Pons (tissue), 1 donor: ENCODE data around the gene SLC2A9.

Source experiments
- DNase-seq: peaks from one replicate; pipeline ENCODE4 v3.0.0-alpha.2; 2016; ENCODE audit warnings: low spot score

The SLC2A9 gene

DNA sequence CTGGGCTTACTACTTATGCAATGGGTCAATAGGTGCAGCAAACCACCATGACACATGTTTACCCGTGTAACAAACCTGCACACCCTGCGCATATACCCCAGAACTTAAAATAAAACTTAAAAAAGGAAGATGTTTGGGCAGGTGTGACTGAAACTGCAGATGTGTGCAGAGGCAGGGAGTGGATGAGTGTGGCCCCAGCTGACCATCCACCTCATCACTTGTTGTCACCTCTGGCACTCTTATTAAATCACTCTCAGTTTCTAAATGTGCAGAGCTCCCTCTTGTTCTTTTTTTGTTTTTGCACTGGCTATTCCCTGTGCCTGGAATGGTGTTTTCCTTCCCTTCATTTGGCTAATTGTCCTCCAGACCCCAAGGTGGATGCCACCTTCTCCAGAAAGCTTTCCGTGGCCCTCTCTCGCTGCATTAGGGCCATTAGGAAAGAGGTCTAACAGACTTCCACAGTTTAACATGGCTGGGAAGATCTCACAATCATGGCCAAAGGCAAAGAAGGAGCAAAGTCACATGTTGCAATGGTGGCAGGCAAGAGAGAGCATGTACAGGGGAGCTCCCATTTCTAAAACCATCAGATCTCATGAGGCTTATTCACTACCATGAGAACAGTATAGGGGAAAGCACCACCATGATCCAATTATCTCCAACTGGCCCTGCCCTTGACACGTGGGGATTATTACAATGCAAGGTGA is 58.5 kb downstream of the SLC2A9 start:
- DNase-seq = no peak

DNA sequence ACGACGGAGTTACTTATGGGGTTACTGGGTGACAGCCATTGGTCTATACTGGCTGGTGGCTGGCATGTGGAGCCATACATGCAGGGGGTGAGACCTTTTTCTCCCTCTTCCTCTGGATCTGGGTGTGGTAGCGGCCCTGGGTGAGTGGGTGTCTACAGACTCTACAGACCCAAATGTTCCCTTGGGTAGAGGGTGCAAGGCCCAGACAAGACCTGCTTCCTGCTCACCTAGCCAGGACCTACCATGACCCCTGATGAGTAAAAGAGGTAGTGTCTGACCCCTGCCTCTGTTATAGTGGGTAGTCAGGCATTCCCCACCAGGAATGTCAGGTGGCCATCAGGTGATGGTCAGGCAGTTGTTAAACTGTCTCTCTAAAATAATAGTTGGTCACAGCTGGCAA is 66.8 kb downstream of the SLC2A9 start:
- no peak for DNase-seq

DNA sequence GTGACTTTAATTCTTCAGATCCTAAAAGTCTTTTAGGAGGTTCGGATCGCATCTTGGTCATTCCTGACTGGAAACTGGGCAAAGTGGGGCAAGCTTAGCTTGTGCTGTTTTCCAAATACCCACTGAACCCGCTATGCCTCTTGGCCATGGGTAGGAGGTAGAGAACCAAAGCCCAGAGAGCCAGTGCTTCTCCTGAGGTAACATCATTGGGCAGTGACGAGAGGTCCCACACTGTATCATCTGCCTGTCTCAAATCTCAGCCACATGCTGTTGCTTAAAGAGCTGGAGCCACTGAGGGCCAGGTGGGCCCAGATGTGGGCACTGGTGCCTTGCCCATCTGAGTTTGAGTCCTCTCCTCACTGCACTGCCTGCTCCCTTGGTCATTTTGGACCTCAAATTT is 68.2 kb downstream of the SLC2A9 start:
- DNase-seq = no peak

DNA sequence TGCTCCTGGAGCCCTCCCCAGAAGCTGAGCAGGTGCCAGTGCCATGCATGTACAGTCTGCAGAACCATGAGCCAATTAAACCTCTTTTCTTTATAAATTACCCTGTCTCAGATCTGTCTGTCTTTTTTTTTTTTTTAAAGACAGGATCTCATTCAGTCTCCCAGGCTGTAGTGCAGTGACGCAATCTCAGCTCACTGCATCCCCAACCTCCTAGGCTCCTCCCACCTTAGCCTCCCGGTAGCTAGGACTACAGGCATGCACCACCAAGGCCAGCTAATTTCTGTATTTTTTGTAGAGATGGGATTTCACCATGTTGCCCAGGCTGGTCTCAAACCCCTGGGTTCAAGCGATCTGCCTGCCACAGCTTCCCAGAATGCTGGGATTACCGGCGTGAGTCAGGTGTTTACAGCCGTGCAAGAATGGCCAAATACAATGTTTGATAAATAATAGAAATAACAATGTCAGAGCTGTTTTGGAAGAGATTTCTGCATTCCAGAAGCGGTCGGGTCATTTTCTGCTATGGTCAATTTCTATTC is 68.8 kb downstream of the SLC2A9 start:
- DNase-seq = no peak

DNA sequence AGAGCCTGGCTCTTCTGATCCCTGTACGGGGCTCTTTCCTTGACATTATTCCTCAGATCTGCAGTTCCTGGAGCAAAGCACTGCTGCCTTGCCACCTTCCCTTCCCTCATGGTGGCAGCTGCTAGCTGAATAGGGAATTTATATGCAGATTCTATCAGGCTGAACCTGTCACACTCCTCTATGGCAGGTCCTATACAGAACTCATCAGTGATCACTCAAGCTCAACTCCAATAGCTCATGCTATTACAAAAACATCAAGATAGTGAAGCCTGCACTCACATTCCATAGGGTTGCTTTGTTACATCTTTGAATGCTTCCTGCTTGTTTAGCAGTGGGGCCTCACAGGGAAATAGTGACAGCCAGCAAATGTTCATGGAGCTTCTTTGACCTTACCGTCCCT is 71.7 kb downstream of the SLC2A9 start:
- DNase-seq = no peak

DNA sequence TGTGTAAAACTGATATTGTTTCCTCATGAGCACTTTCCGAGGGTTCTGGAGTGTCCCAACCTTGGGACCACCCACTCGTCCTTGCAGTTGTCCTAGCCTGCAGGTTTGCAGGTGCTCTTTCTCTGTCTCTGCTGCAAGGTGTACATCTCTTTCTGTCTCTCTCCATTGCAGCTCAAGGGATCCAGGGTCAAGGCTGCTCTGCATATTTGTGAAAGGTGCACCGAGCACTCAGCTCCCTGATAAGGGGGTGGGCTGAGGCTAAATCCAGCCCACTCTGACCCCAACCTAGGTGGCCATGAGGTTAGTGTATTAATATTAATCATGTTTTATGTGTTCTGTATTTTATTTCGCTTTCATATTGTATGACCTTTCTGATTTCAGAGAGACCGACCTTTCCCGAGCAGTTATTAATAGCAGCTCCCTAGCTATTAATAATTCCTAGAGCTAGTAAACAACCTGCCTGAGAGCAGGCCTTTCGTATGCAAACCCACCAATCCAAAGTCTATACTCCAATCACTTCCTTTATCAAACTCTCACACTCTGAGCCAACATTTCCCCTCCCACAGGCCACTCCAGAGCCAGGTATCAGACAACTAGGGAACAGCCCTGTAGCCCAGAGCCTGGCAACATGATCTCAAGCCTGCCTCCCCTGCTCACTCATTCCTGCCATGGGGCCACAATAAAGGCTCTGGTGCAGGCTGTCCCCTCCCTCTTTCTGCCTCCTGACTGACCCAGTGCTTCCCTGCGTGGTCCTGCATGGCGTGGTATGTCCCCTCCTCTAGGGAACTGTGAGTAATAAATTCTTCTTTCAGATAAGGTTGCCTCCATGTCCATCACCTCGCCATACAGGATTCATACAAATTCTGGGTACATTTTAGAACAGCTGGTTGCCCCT is 73.9 kb downstream of the SLC2A9 start:
- DNase-seq = no peak

DNA sequence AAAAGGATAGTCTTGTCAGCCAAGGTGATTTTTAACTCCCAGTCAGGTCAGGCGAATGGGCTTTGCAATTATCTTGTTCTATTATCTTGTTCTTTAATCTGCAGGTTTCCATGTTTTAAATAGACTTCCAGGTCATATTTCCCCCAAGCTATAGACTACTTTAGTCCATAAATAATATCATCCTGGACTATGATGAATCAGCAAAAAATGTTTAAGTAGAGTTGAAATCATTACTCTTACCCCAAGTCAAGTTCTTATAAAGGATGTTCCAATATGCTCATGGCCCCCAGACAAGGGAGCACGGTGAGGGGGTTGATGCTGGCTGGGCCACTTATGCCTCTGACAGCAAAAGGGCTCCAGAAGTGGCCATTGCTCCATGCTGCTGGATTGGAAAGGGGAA is 75.1 kb downstream of the SLC2A9 start:
- DNase-seq = no peak

DNA sequence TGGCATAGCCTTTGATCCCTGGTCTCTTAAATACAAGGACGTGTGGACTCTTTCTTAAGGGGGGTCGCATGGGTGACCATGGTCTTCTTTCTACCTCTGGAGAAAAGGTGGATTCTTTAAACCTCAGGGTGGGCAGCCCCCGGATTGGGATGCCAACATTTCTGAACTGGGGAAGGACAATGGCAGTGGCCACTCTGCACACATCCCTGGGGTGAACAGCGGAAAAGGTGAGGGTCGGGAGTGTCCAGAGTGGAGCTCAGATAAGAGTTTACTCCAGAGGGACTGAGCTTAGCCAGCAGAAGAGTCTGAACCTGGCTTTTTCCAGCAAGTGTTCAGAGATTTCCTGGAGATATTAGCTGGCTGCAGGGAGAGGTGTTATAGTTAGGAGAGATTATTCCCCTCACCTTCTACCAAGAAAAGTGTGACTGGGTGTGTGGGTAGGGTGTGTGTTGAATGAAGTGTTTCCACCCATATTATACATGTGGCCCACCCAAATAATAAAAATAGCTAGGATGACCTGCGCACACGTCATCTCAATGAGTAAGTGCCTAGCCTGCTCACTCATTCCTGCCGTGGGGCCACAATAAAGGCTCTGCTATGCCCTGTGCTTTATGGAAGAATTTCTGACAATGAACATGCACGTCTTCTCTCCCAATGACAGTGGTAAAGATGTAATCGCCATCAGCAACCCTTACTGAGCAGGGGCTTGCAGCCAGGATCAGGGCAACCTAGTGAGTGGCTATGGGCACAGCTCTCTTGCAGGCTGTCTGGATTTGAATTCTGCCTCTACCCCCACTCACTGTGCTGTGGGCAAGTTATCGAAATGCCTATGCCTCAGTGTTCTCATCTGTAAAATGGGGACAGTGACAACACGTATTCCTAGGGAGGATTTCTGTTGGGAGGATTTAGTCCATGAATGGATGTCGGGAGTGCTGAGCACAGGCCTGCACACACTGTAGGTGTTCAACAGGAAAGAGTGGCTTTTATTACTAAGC is 76.6 kb downstream of the SLC2A9 start:
- DNase-seq = no peak

DNA sequence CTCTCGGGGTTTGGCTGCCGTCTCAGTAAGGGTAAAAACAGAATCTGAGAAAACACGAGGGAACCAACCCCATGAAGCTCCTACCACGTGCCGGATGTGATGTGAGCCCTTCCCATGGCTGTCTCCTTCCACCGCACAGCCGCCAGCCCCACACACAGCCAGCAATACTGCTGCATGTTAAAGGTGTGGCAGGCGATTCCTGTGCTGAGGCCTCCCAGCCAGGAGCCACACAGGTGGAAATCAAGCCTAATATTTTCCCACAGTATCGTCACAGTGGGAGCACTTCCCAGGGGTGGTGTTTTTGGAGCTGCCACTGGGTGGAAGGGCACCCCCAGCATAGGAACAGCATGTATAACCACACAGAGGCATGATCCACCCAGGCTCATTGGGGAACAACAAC is 77.5 kb downstream of the SLC2A9 start:
- no peak for DNase-seq

DNA sequence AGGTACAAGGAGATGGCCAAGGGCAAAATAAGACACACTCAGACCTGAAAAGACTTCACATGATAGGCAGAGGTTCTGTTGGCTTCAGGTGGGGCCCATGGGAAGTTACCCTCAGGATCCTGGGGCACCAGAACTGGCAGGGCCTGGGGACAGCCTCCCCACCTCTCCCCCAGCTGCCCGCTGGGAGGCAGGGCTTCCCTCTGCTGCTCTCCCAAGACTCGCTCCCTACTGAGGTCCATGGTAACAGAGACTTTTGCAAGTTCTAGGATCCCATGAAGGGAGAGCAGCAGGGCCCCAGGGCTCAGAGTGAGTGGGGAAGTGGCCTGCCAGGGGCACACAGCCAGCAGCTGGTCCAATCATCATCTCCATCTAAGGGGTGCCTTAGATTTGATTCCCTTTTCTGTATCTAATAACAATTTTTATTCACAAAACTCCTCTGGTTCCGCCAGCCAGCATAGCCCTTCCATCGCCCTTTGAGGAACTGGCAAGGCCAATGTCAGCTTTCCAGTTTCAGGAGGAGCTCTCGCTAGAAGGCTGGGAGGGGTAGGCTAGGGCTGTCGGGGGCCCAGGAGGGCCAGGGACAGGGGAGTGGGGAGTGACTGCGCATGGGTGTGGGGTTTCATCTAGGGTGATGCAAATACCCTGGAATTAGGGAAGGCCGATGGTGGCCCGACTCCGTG is 78.2 kb downstream of the SLC2A9 start:
- DNase-seq = no peak

DNA sequence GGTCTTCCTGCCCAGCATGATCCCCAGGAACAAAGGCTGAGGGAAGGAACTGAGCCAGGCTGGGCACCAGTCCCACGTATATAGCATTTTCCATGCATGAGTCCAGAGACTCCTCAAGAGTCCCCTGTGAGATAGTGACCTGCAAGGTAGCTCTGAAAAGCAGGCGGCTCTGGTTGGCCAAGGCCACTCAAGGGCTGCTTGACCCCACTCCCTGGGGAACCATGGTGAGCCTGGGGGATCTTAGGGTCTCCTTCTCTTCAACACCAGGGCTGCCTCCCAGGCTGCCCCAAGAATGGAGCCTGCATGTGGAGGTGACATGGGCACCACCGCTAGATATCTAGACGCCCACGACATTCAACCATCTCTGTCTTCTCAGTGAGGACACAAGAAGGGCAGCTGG is 79.2 kb downstream of the SLC2A9 start:
- no peak for DNase-seq

DNA sequence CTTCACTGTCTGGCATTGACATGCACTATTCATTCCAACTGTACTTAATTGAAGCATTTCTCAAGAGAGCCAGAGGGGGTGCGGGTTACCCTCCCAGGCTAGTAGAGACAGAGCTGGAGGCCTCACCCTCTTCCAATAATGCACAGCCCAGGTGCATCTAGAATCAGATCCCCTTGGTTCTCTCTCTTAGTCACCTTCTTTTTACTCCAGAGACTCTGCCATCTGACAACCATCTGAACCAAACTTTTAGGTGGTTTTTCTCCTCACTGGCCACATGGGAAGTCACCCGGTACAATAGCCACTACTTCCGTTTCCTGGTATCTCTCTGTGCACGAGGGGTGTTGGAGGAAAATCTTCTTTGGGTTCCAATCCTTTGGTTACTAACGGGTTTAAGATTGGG is 81.3 kb downstream of the SLC2A9 start:
- DNase-seq = no peak

DNA sequence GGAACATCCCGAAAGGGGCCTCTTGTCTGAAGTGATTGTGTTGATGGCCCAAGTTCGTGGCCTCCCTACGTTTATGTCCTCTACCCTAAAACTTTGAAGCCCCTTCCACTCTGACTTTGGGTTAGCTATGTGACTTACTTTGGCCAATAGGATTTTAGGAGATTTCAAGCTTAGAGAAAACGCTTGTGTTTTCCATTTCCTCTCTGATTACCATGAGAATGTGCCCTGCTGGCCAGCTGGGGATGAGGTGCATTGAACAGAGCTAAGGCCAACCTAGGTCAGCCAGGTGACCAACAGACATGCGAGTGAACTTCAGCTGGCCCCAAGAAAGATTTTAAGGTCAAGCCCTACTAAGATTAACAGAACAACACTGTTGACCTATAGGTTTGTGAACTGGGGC is 82.4 kb downstream of the SLC2A9 start:
- DNase-seq = no peak

DNA sequence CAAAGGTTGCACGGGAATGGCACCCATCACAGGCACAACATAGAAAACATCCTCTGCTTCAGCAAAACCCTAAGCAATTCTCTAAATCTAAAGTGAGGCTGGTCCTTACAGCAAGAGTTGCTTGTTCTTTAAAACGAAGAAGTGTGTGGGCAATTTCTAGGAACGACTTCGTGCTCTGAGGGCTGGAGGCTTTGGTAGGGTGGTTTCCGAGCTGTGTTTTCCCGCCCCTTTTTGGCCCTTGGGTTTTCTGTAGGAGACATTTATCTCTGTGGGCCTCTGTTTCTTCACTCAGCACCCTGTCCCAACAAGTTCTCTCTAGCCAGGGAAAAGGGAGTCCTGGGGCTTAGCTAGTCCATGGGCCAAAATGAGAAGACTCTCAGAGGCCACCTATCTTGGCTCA is 84.2 kb downstream of the SLC2A9 start:
- DNase-seq = no peak

DNA sequence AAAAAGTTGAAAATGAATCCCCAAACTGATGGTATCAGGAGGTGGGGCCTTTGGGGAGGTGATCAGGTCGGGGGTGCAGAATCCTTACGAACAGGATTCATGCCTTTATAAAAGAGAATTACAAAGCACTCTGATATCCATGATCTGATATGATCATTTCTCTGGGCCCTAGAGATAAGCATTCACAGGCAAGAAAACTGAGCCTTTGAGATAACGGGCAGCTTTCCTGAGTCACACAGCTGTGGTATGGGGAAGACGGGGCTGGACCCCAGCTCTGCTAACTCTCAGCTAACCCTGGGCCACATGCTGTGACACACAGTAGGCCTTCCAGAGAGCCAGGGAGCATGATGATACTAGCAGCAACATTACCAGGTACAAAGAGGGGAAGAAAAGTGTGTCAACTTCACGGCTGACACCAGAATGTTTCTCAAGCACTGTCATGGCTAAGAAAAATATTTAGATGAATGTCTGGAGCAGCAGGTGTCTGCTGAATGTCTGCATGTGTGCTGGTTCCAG is 85.1 kb downstream of the SLC2A9 start:
- no peak for DNase-seq

DNA sequence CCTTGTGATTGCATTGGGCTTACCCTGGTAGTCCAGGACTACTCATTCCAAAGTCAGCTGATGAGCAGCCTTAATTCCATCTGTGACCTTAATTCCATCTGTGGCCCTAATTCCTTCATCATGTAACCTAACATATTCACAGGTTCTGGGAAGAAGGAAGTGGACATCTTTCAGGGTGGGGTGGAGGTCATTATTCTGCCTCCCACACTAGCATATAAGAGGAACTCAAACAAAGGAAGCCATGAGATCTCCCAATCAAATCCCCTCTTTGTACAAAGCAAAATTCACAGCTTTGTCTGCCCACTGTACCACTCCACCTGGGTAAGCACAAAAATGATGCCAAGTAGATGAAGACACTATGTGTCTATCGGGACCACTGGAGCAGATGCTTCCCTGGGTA is 87.3 kb downstream of the SLC2A9 start:
- no peak for DNase-seq

DNA sequence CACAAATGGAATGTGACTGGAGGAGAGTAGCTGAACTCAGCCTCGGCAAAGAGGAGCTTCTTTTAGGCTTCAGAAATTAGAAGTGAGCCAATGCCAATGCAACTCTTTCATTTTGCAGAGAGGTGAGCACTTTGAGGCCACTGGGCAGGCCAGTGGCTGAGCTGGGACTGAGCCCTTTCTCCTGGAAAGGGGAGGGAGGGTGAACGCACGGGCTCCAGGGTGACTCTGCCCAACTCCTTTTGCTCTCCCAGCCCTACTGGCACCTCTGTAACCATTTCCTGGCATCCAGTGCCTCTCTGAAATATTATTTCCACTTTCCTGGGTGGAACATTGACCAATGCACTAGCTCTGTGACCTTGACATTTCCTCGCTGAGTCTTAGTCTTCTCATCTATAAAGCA is 88.1 kb downstream of the SLC2A9 start:
- DNase-seq = no peak

DNA sequence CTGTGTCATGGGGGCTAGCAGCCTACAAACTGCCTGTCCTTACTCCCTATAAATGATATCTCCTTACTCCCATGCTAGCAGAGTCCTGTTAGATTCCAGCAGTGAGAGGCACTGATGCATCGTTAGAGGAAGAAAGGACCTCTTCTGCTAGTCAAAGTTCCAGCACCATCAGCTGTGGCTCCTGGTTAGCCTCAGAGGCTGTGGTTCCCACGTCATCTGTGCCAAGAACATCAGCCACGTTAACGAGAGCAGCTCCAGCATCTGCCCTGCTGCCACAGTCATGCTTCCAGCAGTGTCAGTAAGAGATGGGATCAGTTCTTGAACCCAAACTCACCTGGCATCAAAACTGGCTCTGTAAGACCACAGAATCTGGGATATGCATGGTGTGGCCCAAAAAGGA is 88.5 kb downstream of the SLC2A9 start:
- no peak for DNase-seq

DNA sequence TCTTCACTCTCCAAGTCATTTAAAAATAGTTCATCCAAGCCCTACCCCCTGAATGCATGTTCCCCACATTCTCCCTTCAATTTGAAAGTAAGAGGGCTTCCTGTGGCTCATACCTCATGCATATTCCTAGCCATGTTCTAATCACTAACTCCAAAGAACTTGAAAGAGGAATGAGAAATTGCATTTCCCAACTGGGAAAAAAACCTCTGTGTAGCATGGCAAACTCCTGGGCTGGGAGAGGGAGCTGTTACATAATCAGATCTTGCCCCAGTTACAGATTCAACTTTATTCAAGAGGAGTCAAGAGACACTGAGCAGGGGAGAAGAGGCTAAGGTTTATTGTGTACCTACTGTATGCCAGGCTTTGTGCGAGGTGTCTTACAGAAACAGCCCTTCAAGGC is 90.2 kb downstream of the SLC2A9 start:
- peak; percentile 12 for DNase-seq

DNA sequence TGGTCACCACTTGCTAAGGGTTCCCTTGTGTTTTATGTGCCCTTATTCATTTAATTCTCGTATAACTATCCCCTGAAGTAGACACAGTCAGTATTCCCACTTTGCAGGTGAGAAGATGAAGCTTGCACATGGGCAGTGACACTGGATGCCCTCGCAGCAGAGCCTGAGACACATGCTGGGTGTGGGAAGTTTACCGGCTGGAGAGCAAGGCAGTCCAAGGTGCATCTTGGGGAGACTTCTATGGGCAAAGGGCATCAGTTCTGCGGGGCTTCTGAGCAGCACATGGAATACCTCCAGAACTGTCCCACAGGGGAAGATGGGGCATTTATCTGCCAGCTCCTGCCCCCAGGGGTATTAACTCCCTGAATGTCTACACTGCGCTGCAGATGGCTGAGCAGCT is 92.2 kb downstream of the SLC2A9 start:
- DNase-seq = no peak

DNA sequence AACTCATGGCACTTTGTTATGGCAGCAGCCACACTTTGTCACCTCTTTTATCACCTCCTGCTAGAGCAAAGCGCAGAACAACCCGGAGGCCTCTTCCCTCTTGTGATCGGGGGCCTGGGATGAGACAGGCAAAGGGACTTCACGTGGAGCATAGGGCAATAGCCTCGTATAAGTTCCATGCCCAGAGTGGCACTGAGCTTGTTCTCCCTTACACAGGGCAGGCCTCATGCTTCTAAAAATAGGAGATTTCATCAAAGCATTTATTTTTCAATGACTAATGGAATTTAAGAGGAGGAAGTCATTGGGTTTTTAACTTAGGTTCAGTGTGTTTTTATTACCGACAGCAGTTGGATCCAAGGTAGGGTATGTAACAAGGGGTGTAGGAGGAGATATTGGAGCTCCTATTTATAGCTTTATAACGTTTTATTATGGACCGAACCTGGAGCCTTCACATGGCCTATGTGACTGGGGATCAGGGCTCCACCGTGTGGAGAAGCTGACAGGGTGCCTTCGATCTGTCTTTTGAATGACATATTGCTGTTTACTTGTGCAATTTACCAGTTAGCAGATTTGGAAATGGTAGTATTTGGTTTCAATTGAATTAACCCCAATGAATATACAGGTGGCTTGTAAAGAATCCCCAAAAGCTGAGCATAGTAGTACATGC is 93.8 kb downstream of the SLC2A9 start:
- no peak for DNase-seq
